Ovary (tissue), 9 donors: ENCODE measurements around the gene MYO3B. TPM values are rescaled to one million over a fixed set of nuclear protein-coding genes. Genes with fewer than 3 reads are reported as not detected.

Experiments used
- DNase-seq, 5 donors: peaks; one replicate each; pipeline ENCODE4 v3.0.0-alpha.2; 2019 to 2020
- H3K27ac ChIP-seq, 2 donors: fragments of 200-600 bp; one replicate each; pipeline versions ENCODE4 v1.5.1 to v1.8.0; 2019 to 2022
- H3K27me3 ChIP-seq: fragments of 200-600 bp; one replicate; pipeline ENCODE4 v1.8.0; 2022
- H3K36me3 ChIP-seq: fragments of 200-600 bp; sonication (generic); one replicate; pipeline ENCODE4 v1.5.1; 2019
- H3K4me1 ChIP-seq: one replicate; pipeline ENCODE4 v1.8.1; 2013; ENCODE audit warnings: mild to moderate bottlenecking, moderate library complexity; ENCODE audit not compliant: insufficient read depth
- H3K4me3 ChIP-seq: fragments of 200-600 bp; sonication (generic); one replicate; pipeline ENCODE4 v1.5.1; 2017
- H3K9me3 ChIP-seq, 2 donors: fragments of 200-600 bp in 1 of 2; sonication (generic) in 1 of 2; one replicate each; pipeline versions ENCODE4 v1.5.1 to v1.8.1; 2013 to 2019; ENCODE audit warnings: mild to moderate bottlenecking in 1 of 2, moderate library complexity in 1 of 2
- EP300 ChIP-seq: sonication (generic); formaldehyde crosslinking; IDR thresholded peaks from one replicate; pipeline ENCODE4 v1.6.1; 2017; ENCODE audit warnings: antibody characterized with exemption
- POLR2A ChIP-seq: fragments of 450-650 bp; IDR thresholded peaks from one replicate; pipeline ENCODE4 v1.6.1; 2017; ENCODE audit warnings: antibody characterized with exemption, mild to moderate bottlenecking, moderate library complexity
- WGBS, 3 donors: extraction: QIAGEN DNeasy Blood & Tissue Kit in 1 of 3; methylation state at CpG; one replicate each; pipeline versions ENCODE4 v1.1.5 to v1.1.7; 2013 to 2017; 5-methylcytosine and 5-hydroxymethylcytosine counted together
- intact Hi-C, 4 donors: fragments of 100-400 bp; cut with DNase I; formaldehyde crosslinking; loops; one replicate each; pipeline versions ENCODE4 v1.11.0 to v1.15.1; 2022 to 2023
- polyA plus RNA-seq, 2 donors: library from polyadenylated mRNA; stranded (reverse); fragments of 200-250 nt in 1 of 2; fragments of 350-450 nt in 1 of 2; fragmentation: Illumina TruSeq in 1 of 2; extraction: RNeasy Lipid Tissue Mini Kit (QIAGEN cat#74804) in 1 of 2; gene quantifications; one replicate each; pipeline ENCODE4 v1.2.3, GENCODE V29; 2013 to 2014
- total RNA-seq, 7 donors: library from RNA; depleted of rRNA in 2 of 7; stranded (reverse); fragments of >200 nt in 2 of 7; fragmentation: NEBNext Ultra II Directional in 3 of 7; extraction: Animal tissue kit (Norgen Biotek cat#: 25700) in 3 of 7; gene quantifications; one replicate each; pipeline versions ENCODE4 v1.1.0 to v1.2.4, GENCODE V29; 2016 to 2023
- TF ChIP-seq, protein P1 (sequence below), 3 donors: fragments of 450-650 bp in 2 of 3; fragments of 200-600 bp in 1 of 3; IDR thresholded peaks; one replicate each; pipeline versions ENCODE4 v1.5.1 to v1.8.0; 2016 to 2022; ENCODE audit warnings: antibody characterized with exemption in 3 of 3, mild to moderate bottlenecking in 1 of 3
- donor health status: DM: no; HTN: no; CAD: no; lungs with moderate emphysema.
- donor health status: DM: no; HTN: no; CAD: no.
- donor health status: Bipolar disorder and iron deficiency.
- donor health status: DM: yes; HTN: yes; CAD: no.
- donor health status: DM: no; HTN: no; CAD: no.
- donor health status: DM: yes; HTN: yes; CAD: no.

The MYO3B gene
- total and polyA plus RNA-seq, 9 donors: 0.04 to 1.3 (median 0.12) TPM; not detected in 2

DNA sequence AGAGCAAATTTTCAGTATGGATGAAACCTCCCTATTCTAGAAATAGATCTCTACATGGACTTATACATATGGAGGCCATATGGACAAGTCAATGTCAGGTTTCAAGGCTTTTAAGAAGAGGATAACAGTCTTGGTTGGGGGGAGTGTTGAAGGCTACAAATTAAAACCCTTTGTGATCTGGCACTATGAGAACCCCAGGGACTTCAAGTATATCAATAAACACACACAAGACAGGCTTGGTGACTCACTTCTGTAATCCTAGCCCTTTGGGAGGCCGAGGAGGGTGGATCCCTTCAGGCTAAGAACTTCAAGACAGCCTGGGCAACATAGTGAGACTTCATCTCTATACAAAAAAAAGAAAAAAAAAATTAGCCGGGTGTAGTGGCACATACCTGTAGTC, 410.0 kb downstream of the MYO3B start:
- H3K9me3 ChIP-seq: no peaks in the 10 kb centered on the region
- no peaks in the 10 kb centered on the region for H3K4me1 ChIP-seq
- H3K36me3 ChIP-seq: no peaks in the 10 kb centered on the region
- TF ChIP-seq EP300: no peak
- WGBS, 3 donors: 88 to 93% (median 89%) methylated on average over 2 of the region's 2 CpGs
- DNase-seq: no peak
- H3K27ac ChIP-seq: no peak overlapping the region
- no peak overlapping the region for H3K4me3 ChIP-seq
- intact Hi-C loops: no loop called here
- no peaks in the 10 kb centered on the region for H3K27me3 ChIP-seq

DNA sequence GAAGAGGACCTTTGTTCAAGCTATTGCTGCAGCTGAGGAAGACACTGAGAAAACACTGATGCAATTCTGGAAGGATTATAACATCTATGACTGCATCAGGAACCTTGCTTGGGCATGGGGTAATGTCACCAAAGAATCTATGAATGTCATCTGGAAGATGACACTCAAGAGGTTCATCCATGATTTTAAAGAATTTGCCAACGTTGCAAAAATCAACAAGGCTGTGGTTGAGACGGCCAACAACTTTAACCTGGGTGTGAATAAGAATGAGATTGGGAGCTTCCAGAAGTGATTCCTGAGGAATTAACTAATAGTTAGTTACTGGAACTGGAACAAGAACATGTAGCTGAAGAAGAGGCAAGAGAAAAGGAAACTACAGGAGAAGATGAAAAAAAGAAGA, 410.8 kb downstream of the MYO3B start:
- TF ChIP-seq POLR2A (no peak), EP300 (no peak)
- TF ChIP-seq, protein P1, sequence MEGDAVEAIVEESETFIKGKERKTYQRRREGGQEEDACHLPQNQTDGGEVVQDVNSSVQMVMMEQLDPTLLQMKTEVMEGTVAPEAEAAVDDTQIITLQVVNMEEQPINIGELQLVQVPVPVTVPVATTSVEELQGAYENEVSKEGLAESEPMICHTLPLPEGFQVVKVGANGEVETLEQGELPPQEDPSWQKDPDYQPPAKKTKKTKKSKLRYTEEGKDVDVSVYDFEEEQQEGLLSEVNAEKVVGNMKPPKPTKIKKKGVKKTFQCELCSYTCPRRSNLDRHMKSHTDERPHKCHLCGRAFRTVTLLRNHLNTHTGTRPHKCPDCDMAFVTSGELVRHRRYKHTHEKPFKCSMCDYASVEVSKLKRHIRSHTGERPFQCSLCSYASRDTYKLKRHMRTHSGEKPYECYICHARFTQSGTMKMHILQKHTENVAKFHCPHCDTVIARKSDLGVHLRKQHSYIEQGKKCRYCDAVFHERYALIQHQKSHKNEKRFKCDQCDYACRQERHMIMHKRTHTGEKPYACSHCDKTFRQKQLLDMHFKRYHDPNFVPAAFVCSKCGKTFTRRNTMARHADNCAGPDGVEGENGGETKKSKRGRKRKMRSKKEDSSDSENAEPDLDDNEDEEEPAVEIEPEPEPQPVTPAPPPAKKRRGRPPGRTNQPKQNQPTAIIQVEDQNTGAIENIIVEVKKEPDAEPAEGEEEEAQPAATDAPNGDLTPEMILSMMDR (IDR thresholded peaks at IDR 0.05): no peak
- no peaks in the 10 kb centered on the region for H3K27me3 ChIP-seq
- H3K4me1 ChIP-seq: no peaks in the 10 kb centered on the region
- 45 to 66% (median 56%) methylated on average over 2 of the region's 2 CpGs for WGBS, 3 donors
- DNase-seq: no peak
- no peak overlapping the region for H3K27ac ChIP-seq
- intact Hi-C loops: no loop called here
- no peaks in the 10 kb centered on the region for H3K36me3 ChIP-seq
- no peak overlapping the region for H3K4me3 ChIP-seq
- H3K9me3 ChIP-seq: no peaks in the 10 kb centered on the region

DNA sequence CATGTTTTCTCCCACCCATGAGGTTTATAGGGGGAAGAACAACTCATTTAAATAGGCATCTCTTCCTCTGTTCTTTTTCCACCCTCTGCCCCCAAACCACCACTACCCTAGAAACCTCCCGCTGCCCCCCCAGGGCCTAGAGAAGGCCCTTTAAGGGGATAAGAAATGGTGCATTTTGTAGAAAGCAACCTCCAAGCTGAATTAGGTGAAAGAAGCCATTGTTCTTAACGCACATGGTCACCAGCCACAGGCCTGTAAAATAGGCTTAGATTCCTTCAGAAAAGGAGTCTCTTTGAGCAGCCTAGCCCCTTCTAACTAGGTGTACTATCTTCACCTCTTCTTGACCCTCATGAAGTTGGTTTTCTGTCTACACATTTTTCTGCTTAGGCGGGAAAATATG, 418.6 kb downstream of the MYO3B start:
- intact Hi-C loops: no loop called here
- no peaks in the 10 kb centered on the region for H3K4me1 ChIP-seq
- no peak for DNase-seq
- no peak overlapping the region for H3K27ac ChIP-seq
- 91 to 97% (median 96%) methylated on average over 3 of the region's 3 CpGs for WGBS, 3 donors
- H3K36me3 ChIP-seq: no peaks in the 10 kb centered on the region
- H3K27me3 ChIP-seq: no peaks in the 10 kb centered on the region
- TF ChIP-seq, protein P1 (IDR thresholded peaks at IDR 0.05): no peak
- no peak for TF ChIP-seq POLR2A
- TF ChIP-seq EP300: no peak
- H3K4me3 ChIP-seq: no peak overlapping the region
- H3K9me3 ChIP-seq: no peaks in the 10 kb centered on the region

DNA sequence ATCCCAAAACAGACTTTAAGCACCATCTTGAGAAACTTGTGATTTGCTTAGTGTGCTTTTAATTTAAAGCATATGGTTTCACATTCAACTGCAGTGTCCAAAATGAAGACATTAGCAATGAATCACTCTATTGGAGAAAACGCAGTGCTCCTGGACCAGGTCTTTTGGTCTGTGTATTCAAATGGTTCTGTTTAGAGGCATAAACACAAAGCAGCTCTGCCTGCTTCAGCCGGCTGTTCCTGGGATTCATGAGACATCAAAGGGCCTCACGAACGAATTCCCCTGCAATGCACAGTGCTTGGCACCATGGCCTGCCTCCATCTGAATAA, 420.1 kb downstream of the MYO3B start:
- Histone ChIP-seq H3K27me3 (no peaks in the 10 kb centered on the region), H3K27ac (no peak overlapping the region), H3K4me1 (no peaks in the 10 kb centered on the region), H3K4me3 (no peak overlapping the region), H3K9me3 (no peaks in the 10 kb centered on the region), H3K36me3 (no peaks in the 10 kb centered on the region)
- intact Hi-C loops: no loop called here
- no peak for TF ChIP-seq POLR2A
- no peak for TF ChIP-seq EP300
- TF ChIP-seq, protein P1 (IDR thresholded peaks at IDR 0.05): no peak
- DNase-seq: no peak
- 43 to 63% (median 58%) methylated on average over 4 of the region's 4 CpGs for WGBS, 3 donors

DNA sequence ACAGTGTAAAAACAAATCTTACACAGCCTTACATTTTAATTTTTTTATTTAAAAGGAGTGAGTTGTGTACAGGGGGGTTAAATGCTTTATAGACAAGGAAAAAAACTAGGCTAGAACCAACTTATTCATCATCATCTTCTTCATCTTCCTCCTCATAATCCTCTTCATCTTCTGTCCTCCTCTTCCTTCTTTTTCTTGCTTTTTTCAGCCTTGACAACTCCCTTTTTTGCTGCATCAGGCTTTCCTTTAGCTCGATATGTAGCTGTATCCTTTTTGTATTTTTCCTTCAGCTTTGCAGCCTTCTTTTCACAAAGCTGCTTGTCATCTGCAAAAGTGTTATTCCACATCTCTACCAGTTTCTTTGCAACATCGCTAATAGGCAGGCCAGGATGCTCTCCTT, 423.5 kb downstream of the MYO3B start:
- no peak overlapping the region for H3K27ac ChIP-seq
- intact Hi-C loops: no loop called here
- DNase-seq: no peak
- no peaks in the 10 kb centered on the region for H3K27me3 ChIP-seq
- TF ChIP-seq EP300 (no peak), POLR2A (no peak)
- TF ChIP-seq, protein P1 (IDR thresholded peaks at IDR 0.05): no peak
- H3K9me3 ChIP-seq: no peaks in the 10 kb centered on the region
- no peaks in the 10 kb centered on the region for H3K4me1 ChIP-seq
- 80 to 88% (median 80%) methylated on average over 2 of the region's 2 CpGs for WGBS, 3 donors
- H3K36me3 ChIP-seq: no peaks in the 10 kb centered on the region
- no peak overlapping the region for H3K4me3 ChIP-seq
